ENCODE measurements around the gene TNNT2. TPM values are rescaled to one million over a fixed set of nuclear protein-coding genes. Genes with fewer than 3 reads are reported as not detected.

The TNNT2 gene
- total and polyA plus RNA-seq, 2 of the 4 experiments (the other 2 are of a cell fraction), result 0.18 to 1.2 TPM

GRCh38 chr1:201312298-201312697 is 65.2 kb downstream of the TNNT2 start:
- POLR2A ChIA-PET (ENCODE audit: unreplicated experiment), result no interaction called here
- H3K9ac ChIP-seq (ENCODE audit: low read depth, low read length), result no peak overlapping the region
- dilution Hi-C loops (cut with HindIII; ENCODE audit: low sequenced_read_pairs, unreplicated experiment), result no loop called here

More at GRCh38 chr1:201312298-201312697, 65.2 kb downstream of the TNNT2 start:
- Histone ChIP-seq H2AFZ (replicated peaks; ENCODE audit: low read length, poor library complexity) (no peak overlapping the region), H2AK5ac (ENCODE audit: low read depth, low read length) (no peak overlapping the region), H3K4ac (ENCODE audit: low read depth, low read length) (no peak overlapping the region), H3K4me1 (ENCODE audit: control insufficient read depth, insufficient read depth, low read length) (no peaks in the 10 kb centered on the region), H3K56ac (ENCODE audit: extremely low read depth, insufficient read depth, low read length) (no peak overlapping the region), H2BK5ac (ENCODE audit: low read depth, low read length, poor library complexity, severe bottlenecking) (no peak overlapping the region), H3K14ac (replicated peaks; ENCODE audit: low read depth, low read length) (no peak overlapping the region), H3K79me1 (ENCODE audit: low read depth in 1 of 2, low read length in 2 of 2) (no peaks in the 10 kb centered on the region), H3K9me1 (ENCODE audit: insufficient read depth, low read length) (no peaks in the 10 kb centered on the region), H3K4me2 (ENCODE audit: low read depth, low read length) (no peak overlapping the region), H2AK9ac (replicated peaks; ENCODE audit: low read depth, low read length, poor library complexity) (no peak overlapping the region), H4K5ac (ENCODE audit: low read depth, low read length) (no peak overlapping the region), H3K4me3 (ENCODE audit: insufficient read depth, low read depth, low read length) (no peak overlapping the region), H4K8ac (ENCODE audit: low read depth in 2 of 2, low read length in 2 of 2) (no peak overlapping the region), H3K36me3 (ENCODE audit: control insufficient read depth, insufficient read depth, low read length) (no peaks in the 10 kb centered on the region), H3K27ac (ENCODE audit: insufficient read depth, low read length) (no peak overlapping the region), H3K18ac (ENCODE audit: low read depth, low read length) (no peak overlapping the region), H3K27me3 (ENCODE audit: control insufficient read depth, insufficient read depth, low read length) (peaks cover 89% of the 10 kb centered on the region), H2BK20ac (ENCODE audit: low read depth, low read length) (no peak overlapping the region), H2BK120ac (ENCODE audit: low read depth, low read length) (no peak overlapping the region), H4K91ac (ENCODE audit: insufficient read depth, low read depth, low read length) (no peak overlapping the region), H4K20me1 (ENCODE audit: insufficient read depth, low read length) (no peaks in the 10 kb centered on the region), H3K9me3 (ENCODE audit: control insufficient read depth, insufficient read depth, low read length) (no peaks in the 10 kb centered on the region), H2BK15ac (ENCODE audit: low read depth, low read length) (no peak overlapping the region), H3K23ac (ENCODE audit: low read depth, low read length) (no peak overlapping the region)
- intact Hi-C loops (cut with micrococcal nuclease), result no loop called here
- CTCF ChIA-PET, result no interaction called here
- BruUV-seq (replicated peaks), result no TSS peak
- in situ Hi-C loops (cut with MboI; ENCODE audit: low sequenced_read_pairs), result no loop called here
- TF ChIP-seq MAZ (IDR thresholded peaks at IDR 0.05; ENCODE audit: borderline replicate concordance, low read depth, low read length) (no peak), CEBPB (IDR thresholded peaks at IDR 0.05; ENCODE audit: low read depth, low read length) (no peak), CHD1 (IDR thresholded peaks at IDR 0.05; ENCODE audit: low read depth, low read length) (no peak), MXI1 (IDR thresholded peaks at IDR 0.05; ENCODE audit: borderline replicate concordance, low read depth, low read length) (no peak), CTCF (conservative IDR thresholded peaks at IDR 0.05; ENCODE audit: low read depth, low read length) (no peak), BHLHE40 (IDR thresholded peaks at IDR 0.05; ENCODE audit: low read depth, low read length) (no peak), RAD21 (IDR thresholded peaks at IDR 0.05; ENCODE audit: low read length) (no peak), RFX5 (IDR thresholded peaks at IDR 0.05; ENCODE audit: low read depth, low read length) (no peak), USF2 (IDR thresholded peaks at IDR 0.05; ENCODE audit: low read depth, low read length) (no peak)
- ATAC-seq (ENCODE audit: low read depth) (no peak), DNase-seq (no peak)
- 87% methylated on average over 3 of the region's 7 CpGs; no CpG with 5 or more reads in 1 of the 2 experiments for WGBS, 2 experiments (ENCODE audit: extremely low coverage in 2 of 2, insufficient read length in 1 of 2)

Measured in IMR-90 (cell line).